Esophagus squamous epithelium (tissue), 5 donors: ENCODE measurements around the gene COL23A1. TPM values are rescaled to one million over a fixed set of nuclear protein-coding genes. Genes with fewer than 3 reads are reported as not detected.

Experiments used
- DNase-seq: peaks from one replicate; lab custom pipeline; 2025; lab: John Stamatoyannopoulos, UW
- H3K27ac ChIP-seq, 4 donors: fragments of 200-600 bp; sonication (generic); one replicate each; pipeline ENCODE4 v1.5.1; 2016 to 2019; ENCODE audit warnings: mild to moderate bottlenecking in 1 of 4
- H3K27me3 ChIP-seq, 4 donors: fragments of 200-600 bp; sonication (generic); 1 replicate in 3 of 4; 2 replicates in 1 of 4; pipeline versions ENCODE4 v1.5.1 to v1.6.0; 2017 to 2021; ENCODE audit warnings: antibody characterized with exemption in 1 of 4
- H3K36me3 ChIP-seq, 3 donors: fragments of 200-600 bp; sonication (generic); one replicate each; pipeline ENCODE4 v1.5.1; 2016 to 2019
- H3K4me1 ChIP-seq, 3 donors: fragments of 200-600 bp; sonication (generic); one replicate each; pipeline ENCODE4 v1.5.1; 2017 to 2019
- H3K4me3 ChIP-seq, 4 donors: fragments of 200-600 bp; sonication (generic); 1 replicate in 3 of 4; 2 replicates in 1 of 4; pipeline ENCODE4 v1.5.1; 2016 to 2019; ENCODE audit warnings: mild to moderate bottlenecking in 2 of 4, moderate library complexity in 1 of 4
- H3K9me3 ChIP-seq, 3 donors: fragments of 200-600 bp; sonication (generic); one replicate each; pipeline ENCODE4 v1.5.1; 2016 to 2019
- POLR2A ChIP-seq, 4 donors: fragments of 450-650 bp; IDR thresholded peaks; one replicate each; pipeline ENCODE4 v1.6.1; 2017; ENCODE audit warnings: antibody characterized with exemption in 4 of 4, mild to moderate bottlenecking in 4 of 4, moderate library complexity in 3 of 4
- WGBS, 2 donors: methylation state at CpG; one replicate each; pipeline ENCODE4 v1.1.5; 2018; 5-methylcytosine and 5-hydroxymethylcytosine counted together
- intact Hi-C: fragments of 100-400 bp; cut with DNase I; formaldehyde crosslinking; loops from one replicate; pipeline ENCODE4 v1.15.0; 2022
- total RNA-seq, 4 donors: library from RNA; depleted of rRNA; stranded (reverse); fragments of >200 nt; gene quantifications; one replicate each; pipeline ENCODE4 v1.1.0, GENCODE V29; 2016
- TF ChIP-seq, protein P1 (sequence below), 6 experiments: fragments of 450-650 bp in 4 of 6; fragments of 200-600 bp in 2 of 6; sonication (generic) in 2 of 6; IDR thresholded peaks; one replicate each; pipeline ENCODE4 v1.5.1; 2016 to 2019; ENCODE audit warnings: antibody characterized with exemption in 6 of 6, mild to moderate bottlenecking in 4 of 6, moderate library complexity in 4 of 6
- donor health status: DM: yes; HTN: yes; CAD: no.

Gene COL23A1
- total RNA-seq, 4 donors from 2014 or later = 0.41 to 1.5 (median 0.44) TPM; not detected in 1

DNA sequence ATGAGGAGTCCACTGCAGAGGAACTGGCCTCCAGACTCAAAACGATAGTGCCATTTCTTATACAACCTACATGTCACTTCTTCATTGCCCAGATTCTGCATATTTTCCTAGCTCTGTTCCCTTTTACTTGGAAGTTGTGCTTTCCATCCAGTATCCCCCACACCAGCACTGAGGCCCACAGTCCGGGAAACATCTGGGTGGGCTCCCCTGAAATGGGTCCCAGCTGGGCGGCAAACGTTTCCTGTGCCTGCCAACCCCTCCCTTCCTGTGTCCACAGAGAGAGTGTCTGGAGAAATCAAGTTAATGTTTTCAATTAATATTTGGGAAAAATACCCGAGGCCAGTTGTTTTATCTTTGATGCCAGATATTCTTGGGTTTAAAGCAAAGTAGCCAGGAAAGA, 111.8 kb downstream of the COL23A1 start:
- H3K4me3 ChIP-seq = no peak overlapping the region
- no peak for DNase-seq
- WGBS, 2 donors = 39 to 57% methylated on average over 3 to 4 of the region's 5 CpGs

DNA sequence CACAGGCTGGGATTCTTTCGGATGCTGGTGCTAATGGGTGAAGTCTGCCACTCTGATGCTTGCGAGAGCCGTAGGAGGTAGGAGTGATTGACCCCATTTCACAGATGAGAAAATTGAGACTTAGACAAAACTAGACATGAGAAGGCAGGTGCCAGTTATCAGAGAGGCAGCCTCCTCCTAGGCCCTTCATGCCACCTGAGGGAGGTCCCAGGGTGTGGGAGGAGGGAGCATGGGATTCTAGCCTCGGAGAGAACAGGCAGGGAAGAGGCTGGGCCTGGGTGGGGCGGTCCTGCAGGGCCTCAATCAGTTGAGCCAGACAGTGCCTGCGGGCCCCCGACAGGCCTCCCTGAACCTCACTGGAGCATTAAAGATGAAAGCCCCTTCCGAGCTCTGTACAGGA, 112.4 kb downstream of the COL23A1 start:
- 43 to 69% methylated on average over 5 to 7 of the region's 8 CpGs for WGBS, 2 donors
- H3K4me3 ChIP-seq = no peak overlapping the region
- H3K27ac ChIP-seq = peak overlapping the region in 1 of 4 donors; percentile 16

More for the DNA sequence above, 111.8 kb downstream of the COL23A1 start:
- no peak overlapping the region for H3K27ac ChIP-seq
- TF ChIP-seq, protein P1, sequence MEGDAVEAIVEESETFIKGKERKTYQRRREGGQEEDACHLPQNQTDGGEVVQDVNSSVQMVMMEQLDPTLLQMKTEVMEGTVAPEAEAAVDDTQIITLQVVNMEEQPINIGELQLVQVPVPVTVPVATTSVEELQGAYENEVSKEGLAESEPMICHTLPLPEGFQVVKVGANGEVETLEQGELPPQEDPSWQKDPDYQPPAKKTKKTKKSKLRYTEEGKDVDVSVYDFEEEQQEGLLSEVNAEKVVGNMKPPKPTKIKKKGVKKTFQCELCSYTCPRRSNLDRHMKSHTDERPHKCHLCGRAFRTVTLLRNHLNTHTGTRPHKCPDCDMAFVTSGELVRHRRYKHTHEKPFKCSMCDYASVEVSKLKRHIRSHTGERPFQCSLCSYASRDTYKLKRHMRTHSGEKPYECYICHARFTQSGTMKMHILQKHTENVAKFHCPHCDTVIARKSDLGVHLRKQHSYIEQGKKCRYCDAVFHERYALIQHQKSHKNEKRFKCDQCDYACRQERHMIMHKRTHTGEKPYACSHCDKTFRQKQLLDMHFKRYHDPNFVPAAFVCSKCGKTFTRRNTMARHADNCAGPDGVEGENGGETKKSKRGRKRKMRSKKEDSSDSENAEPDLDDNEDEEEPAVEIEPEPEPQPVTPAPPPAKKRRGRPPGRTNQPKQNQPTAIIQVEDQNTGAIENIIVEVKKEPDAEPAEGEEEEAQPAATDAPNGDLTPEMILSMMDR (IDR thresholded peaks at IDR 0.05) = no peak
- no peak for TF ChIP-seq POLR2A (IDR thresholded peaks at IDR 0.05)
- H3K4me1 ChIP-seq = peaks cover 0 to 25% (median 9%) of the 10 kb centered on the region in 3 donors
- H3K36me3 ChIP-seq = no peaks in the 10 kb centered on the region
- peaks cover 0 to 5% (median 0%) of the 10 kb centered on the region in 4 donors for H3K27me3 ChIP-seq
- intact Hi-C loops = no loop called here
- H3K9me3 ChIP-seq = no peaks in the 10 kb centered on the region

DNA sequence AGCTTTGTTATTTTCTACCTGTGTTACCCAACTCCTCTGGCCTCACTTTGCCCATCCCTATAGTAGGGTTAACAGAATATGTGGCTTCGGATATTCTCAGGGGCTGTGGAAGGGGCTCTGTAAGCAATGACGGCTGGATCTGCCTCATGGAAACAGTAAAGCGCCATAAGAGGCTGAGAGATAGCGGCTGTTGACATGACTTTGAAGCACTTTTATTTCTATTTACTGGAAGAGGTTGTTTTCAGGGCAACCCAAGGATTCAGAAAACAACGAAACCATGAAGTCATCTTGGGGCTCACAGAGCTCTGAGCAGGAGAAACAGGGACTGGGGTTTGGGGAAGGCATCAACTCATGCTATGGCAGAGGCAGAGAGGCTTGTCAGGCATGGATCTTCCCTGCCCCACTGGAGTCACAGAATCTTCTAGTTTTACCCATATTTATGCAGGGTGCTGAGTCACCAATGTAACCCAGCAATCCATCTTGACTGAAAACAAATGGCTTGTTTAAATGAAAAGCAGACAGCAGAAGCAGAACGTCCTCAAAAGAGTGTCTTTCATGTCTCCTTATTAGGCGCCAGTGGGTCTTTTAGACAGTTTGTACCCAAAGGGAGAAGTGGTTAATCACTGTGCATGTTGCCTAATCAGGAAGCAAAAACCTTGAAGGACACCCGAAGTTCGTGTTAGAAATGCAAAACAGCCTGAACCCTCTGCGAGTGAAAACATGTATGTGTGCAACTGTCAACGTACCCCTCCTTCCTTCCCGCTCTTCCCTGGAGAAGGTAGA, 113.0 kb downstream of the COL23A1 start:
- no peak overlapping the region for H3K4me3 ChIP-seq
- DNase-seq = no peak
- no peaks in the 10 kb centered on the region for H3K9me3 ChIP-seq
- WGBS, 2 donors = 50 to 51% methylated on average over 11 of the region's 12 CpGs
- peaks cover 0 to 25% (median 9%) of the 10 kb centered on the region in 3 donors for H3K4me1 ChIP-seq
- no peaks in the 10 kb centered on the region for H3K36me3 ChIP-seq
- intact Hi-C loops = no loop called here
- peak overlapping the region in 2 of 4 donors; percentile 16 to 23 for H3K27ac ChIP-seq
- H3K27me3 ChIP-seq = peaks cover 0 to 5% (median 0%) of the 10 kb centered on the region in 4 donors
- TF ChIP-seq, protein P1 (IDR thresholded peaks at IDR 0.05) = no peak
- TF ChIP-seq POLR2A (IDR thresholded peaks at IDR 0.05) = no peak

More for the DNA sequence above, 112.4 kb downstream of the COL23A1 start:
- H3K4me1 ChIP-seq = peaks cover 0 to 25% (median 9%) of the 10 kb centered on the region in 3 donors
- no peak for DNase-seq
- H3K9me3 ChIP-seq = no peaks in the 10 kb centered on the region
- TF ChIP-seq, protein P1 (IDR thresholded peaks at IDR 0.05) = no peak
- no peak for TF ChIP-seq POLR2A (IDR thresholded peaks at IDR 0.05)
- no peaks in the 10 kb centered on the region for H3K36me3 ChIP-seq
- H3K27me3 ChIP-seq = peaks cover 0 to 5% (median 0%) of the 10 kb centered on the region in 4 donors
- intact Hi-C loops = no loop called here

DNA sequence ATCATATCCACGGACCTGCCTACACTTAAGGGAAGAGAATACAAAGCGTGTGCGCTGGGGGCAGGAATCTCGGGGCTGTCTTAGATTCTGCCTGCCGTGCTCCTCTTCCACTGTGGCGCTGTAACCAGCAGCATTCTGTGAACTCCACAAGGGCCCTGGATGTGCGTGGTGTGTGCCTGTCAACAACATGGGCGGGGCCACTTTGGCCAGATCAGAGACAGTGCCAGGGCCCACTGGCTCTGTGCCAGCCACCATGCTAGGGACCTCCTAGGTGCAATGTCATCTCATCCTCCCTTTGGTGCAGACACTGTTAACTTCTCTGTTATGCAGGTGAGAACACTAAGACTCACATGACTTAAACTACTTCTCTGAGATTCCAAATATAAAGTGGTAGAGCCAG, 113.7 kb downstream of the COL23A1 start:
- intact Hi-C loops = no loop called here

More for the DNA sequence above, 113.7 kb downstream of the COL23A1 start:
- Histone ChIP-seq H3K27me3 (peaks cover 0 to 5% (median 0%) of the 10 kb centered on the region in 4 donors), H3K9me3 (no peaks in the 10 kb centered on the region), H3K27ac (peak overlapping the region in 1 of 4 donors; percentile 23), H3K36me3 (no peaks in the 10 kb centered on the region), H3K4me1 (peaks cover 0 to 30% (median 9%) of the 10 kb centered on the region in 3 donors), H3K4me3 (no peak overlapping the region)
- no peak for DNase-seq
- no peak for TF ChIP-seq POLR2A (IDR thresholded peaks at IDR 0.05)
- TF ChIP-seq, protein P1 (IDR thresholded peaks at IDR 0.05) = no peak
- 90 to 96% methylated on average over 4 to 7 of the region's 8 CpGs for WGBS, 2 donors
